Lower leg skin (tissue), 3 donors: Measurements from ENCODE around the gene RNF4.

Experiments
- POLR2A ChIP-seq, 2 donors: fragments of 450-650 bp; IDR thresholded peaks; one replicate each; pipeline ENCODE4 v1.6.1; 2016 to 2017; ENCODE audit warnings: antibody characterized with exemption in 2 of 2, mild to moderate bottlenecking in 1 of 2, moderate library complexity in 1 of 2
- TF ChIP-seq, protein P1 (sequence below), 3 donors: fragments of 450-650 bp; IDR thresholded peaks; one replicate each; pipeline ENCODE4 v1.5.1; 2016; ENCODE audit warnings: antibody characterized with exemption in 3 of 3, mild to moderate bottlenecking in 3 of 3, moderate library complexity in 2 of 3

DNA sequence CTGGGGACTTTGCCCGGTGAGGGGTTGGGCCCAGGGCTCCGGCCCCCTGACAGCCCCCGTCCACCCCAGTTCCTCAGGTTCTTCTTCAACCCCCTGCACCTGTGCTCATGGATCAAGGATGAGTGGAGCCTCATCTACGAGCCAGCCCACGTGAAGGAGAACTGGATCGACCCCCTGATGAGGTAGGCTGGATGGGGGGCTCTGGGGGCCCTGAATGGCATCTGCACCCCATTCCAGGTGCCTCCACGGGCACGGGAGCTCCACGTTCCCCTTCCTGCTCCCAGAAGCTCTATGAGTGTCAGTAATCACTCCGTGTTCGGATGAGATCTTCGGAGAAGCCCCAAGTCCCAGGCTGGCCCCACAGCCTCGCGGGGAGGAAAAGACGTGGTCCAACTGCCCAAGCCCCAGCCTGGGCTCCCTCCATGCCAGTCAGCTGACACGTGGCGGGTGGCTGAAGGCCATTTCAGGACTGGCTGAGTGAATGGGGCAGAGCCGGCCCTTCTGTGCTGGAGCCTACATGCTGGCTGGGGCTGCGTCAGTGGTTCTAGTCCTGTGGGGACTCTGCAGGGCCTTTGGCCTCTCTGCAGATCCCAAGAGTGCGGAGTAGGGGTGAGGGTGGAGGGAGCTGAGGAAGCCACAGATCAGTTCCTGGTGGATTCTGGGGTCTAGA is 25.7 kb upstream of the RNF4 start:
- TF ChIP-seq, protein P1, sequence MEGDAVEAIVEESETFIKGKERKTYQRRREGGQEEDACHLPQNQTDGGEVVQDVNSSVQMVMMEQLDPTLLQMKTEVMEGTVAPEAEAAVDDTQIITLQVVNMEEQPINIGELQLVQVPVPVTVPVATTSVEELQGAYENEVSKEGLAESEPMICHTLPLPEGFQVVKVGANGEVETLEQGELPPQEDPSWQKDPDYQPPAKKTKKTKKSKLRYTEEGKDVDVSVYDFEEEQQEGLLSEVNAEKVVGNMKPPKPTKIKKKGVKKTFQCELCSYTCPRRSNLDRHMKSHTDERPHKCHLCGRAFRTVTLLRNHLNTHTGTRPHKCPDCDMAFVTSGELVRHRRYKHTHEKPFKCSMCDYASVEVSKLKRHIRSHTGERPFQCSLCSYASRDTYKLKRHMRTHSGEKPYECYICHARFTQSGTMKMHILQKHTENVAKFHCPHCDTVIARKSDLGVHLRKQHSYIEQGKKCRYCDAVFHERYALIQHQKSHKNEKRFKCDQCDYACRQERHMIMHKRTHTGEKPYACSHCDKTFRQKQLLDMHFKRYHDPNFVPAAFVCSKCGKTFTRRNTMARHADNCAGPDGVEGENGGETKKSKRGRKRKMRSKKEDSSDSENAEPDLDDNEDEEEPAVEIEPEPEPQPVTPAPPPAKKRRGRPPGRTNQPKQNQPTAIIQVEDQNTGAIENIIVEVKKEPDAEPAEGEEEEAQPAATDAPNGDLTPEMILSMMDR (IDR thresholded peaks at IDR 0.05): no peak
- no peak for TF ChIP-seq POLR2A (IDR thresholded peaks at IDR 0.05)
